ENCODE results near the gene TMOD4. TPM values are rescaled to one million over a fixed set of nuclear protein-coding genes. Genes with fewer than 3 reads are reported as not detected.

The TMOD4 gene
- total and polyA plus RNA-seq, 10 of the 15 experiments (the other 5 are each of a cell fraction or from before 2014, with no cell fraction given): 0.30 to 1.2 (median 0.50) TPM; not detected in 1

DNA sequence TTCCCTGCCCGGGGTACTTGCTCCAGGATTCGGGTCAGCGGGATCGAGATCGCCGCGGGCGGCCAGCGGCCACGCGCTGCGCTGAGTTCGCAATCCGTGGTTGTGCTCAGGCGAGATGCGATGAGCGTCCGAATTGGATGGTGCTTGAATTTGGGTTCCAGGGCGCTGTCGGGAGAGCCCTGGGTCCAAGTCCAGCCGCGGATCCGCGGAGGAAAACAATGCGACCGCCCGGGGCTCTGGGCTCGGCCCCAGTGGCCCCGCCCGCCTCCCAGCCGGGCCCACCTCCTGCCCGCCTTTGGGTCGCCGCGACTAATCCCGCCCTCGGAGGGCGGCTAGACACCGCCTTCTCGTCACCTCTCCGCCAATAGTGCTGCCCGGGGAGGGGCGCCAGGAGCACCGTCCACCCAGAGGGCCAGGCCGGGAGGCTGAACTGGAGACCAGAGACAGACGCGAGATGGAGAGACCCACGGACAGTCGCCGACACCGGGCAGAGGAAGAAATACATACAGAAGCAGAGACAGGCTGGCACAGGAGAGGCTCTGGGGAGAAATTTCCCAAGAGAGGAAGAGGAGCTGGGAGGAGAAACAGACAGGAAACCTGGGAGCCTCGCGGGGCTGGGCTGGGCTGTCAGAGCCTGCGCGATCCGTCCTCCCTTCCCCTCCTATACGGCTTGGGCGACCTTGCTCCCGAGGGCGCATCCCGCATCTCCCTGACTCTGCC, 29.2 kb downstream of the TMOD4 start, which contains the start of gene SEMA6C:
SEMA6C (minus strand) TSS at position 220 of the 720 bp plus-strand sequence. CDS start 4,010 bp downstream, outside the sequence.
- WGBS (ENCODE audit: insufficient coverage, insufficient replicate concordance, low lambda C conversion rate, missing lambda C conversion rate): 2% methylated on average over 38 of the region's 61 CpGs
- ChIA-PET POLR2A (no interaction called here), SMC1A (ENCODE audit: uncharacterized antibody, unreplicated experiment) (no interaction called here), CTCF (interaction anchor here (0.6 to 1.2 kb wide), 3 partner anchors 9 to 528 kb away, joined by 3 to 5 read pairs (median 3); no protein-coding TSS in a partner anchor), RAD21 (ENCODE audit: unreplicated experiment) (interaction anchor here (1.4 kb wide), 1 partner anchor 10 kb away, joined by 8 read pairs; the partner anchor contains the start of gene TNFAIP8L2)
- H3K27ac ChIP-seq (ENCODE audit: control insufficient read depth, insufficient read depth): no peak within 1 kb of the TSS
- peak; percentile 48 for DNase-seq (ENCODE audit: low read depth, low spot score)
- no peaks in the 10 kb centered on the region for H3K36me3 ChIP-seq (ENCODE audit: control insufficient read depth in 2 of 2, insufficient read depth in 2 of 2, low read length in 1 of 2)
- peak within 1 kb of the TSS; percentile 94 for H2AFZ ChIP-seq (ENCODE audit: control insufficient read depth, low read depth, low read length)
- no peaks in the 10 kb centered on the region; the same call in 1 of the 2 replicates for H3K4me1 ChIP-seq (ENCODE audit: control insufficient read depth, insufficient read depth, low read length)
- intact Hi-C loops (cut with micrococcal nuclease; ENCODE audit: unreplicated experiment): no loop called here
- BruUV-seq (replicated peaks): no TSS peak
- FAIRE-seq: peak; percentile 7
- peak within 1 kb of the TSS; percentile 99 for H3K4me2 ChIP-seq (ENCODE audit: control insufficient read depth, insufficient read depth)
- H3K4me3 ChIP-seq: peak within 1 kb of the TSS; percentile 83
- no peaks in the 10 kb centered on the region for H3K9me3 ChIP-seq (replicated peaks; ENCODE audit: control insufficient read depth, insufficient read depth, low read length)
- peak within 1 kb of the TSS; percentile 54; the same call in 1 of the 2 replicates for H3K9ac ChIP-seq (ENCODE audit: control insufficient read depth, insufficient read depth, low read length)
- ATAC-seq: peak; percentile 100
- H3K27me3 ChIP-seq (replicated peaks in 1 of 2; ENCODE audit: control insufficient read depth in 2 of 2, insufficient read depth in 2 of 2, low read length in 1 of 2): peaks cover 0 to 8% of the 10 kb centered on the region in 2 experiments
- H4K20me1 ChIP-seq (ENCODE audit: control insufficient read depth, insufficient read depth): no peaks in the 10 kb centered on the region; the same call in 1 of the 2 replicates
- in situ Hi-C loops (cut with MboI): no loop called here
- H3K79me2 ChIP-seq (ENCODE audit: control insufficient read depth, insufficient read depth, low read length): no peaks in the 10 kb centered on the region
- TF ChIP-seq IKZF1 (conservative IDR thresholded peaks at IDR 0.05) (peak; percentile 37; the same call in 1 of the 2 replicates), HDGF (IDR thresholded peaks at IDR 0.05) (peak; percentile 80), SP1 (IDR thresholded peaks at IDR 0.05; ENCODE audit: low read depth, low read length) (peak; percentile 82), CHD2 (IDR thresholded peaks at IDR 0.05; ENCODE audit: borderline replicate concordance, low read depth, low read length) (0 out of 2 replicates have a peak, but pooled peaks have one; percentile 35), MEF2A (IDR thresholded peaks at IDR 0.05; ENCODE audit: insufficient read depth, low read depth, low read length) (no peak), POLR2A (IDR thresholded peaks at IDR 0.05; ENCODE audit: low read depth, low read length) (0 out of 2 replicates have a peak, but pooled peaks have one; percentile 19), ATF7 (IDR thresholded peaks at IDR 0.05; ENCODE audit: low read depth) (no peak), PML (IDR thresholded peaks at IDR 0.05; ENCODE audit: low read length) (no peak), CHD4 (IDR thresholded peaks at IDR 0.05) (no peak), NFYB (IDR thresholded peaks at IDR 0.05; ENCODE audit: insufficient read depth, low read depth, low read length) (peak; percentile 81), GATAD2B (conservative IDR thresholded peaks at IDR 0.05; ENCODE audit: low read depth) (0 out of 2 replicates have a peak, but pooled peaks have one; percentile 14), SUZ12 (IDR thresholded peaks at IDR 0.05; ENCODE audit: unreplicated experiment) (no peak)
- TF ChIP-seq, protein P1, sequence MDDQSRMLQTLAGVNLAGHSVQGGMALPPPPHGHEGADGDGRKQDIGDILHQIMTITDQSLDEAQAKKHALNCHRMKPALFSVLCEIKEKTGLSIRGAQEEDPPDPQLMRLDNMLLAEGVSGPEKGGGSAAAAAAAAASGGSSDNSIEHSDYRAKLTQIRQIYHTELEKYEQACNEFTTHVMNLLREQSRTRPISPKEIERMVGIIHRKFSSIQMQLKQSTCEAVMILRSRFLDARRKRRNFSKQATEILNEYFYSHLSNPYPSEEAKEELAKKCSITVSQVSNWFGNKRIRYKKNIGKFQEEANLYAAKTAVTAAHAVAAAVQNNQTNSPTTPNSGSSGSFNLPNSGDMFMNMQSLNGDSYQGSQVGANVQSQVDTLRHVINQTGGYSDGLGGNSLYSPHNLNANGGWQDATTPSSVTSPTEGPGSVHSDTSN (IDR thresholded peaks at IDR 0.05; ENCODE audit: insufficient replicate concordance, low read depth, low read length): peak; percentile 2
- TF ChIP-seq, protein P2, sequence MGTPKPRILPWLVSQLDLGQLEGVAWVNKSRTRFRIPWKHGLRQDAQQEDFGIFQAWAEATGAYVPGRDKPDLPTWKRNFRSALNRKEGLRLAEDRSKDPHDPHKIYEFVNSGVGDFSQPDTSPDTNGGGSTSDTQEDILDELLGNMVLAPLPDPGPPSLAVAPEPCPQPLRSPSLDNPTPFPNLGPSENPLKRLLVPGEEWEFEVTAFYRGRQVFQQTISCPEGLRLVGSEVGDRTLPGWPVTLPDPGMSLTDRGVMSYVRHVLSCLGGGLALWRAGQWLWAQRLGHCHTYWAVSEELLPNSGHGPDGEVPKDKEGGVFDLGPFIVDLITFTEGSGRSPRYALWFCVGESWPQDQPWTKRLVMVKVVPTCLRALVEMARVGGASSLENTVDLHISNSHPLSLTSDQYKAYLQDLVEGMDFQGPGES (IDR thresholded peaks at IDR 0.05): peak; percentile 23; the same call in 1 of the 2 replicates
- TF ChIP-seq, protein P3, sequence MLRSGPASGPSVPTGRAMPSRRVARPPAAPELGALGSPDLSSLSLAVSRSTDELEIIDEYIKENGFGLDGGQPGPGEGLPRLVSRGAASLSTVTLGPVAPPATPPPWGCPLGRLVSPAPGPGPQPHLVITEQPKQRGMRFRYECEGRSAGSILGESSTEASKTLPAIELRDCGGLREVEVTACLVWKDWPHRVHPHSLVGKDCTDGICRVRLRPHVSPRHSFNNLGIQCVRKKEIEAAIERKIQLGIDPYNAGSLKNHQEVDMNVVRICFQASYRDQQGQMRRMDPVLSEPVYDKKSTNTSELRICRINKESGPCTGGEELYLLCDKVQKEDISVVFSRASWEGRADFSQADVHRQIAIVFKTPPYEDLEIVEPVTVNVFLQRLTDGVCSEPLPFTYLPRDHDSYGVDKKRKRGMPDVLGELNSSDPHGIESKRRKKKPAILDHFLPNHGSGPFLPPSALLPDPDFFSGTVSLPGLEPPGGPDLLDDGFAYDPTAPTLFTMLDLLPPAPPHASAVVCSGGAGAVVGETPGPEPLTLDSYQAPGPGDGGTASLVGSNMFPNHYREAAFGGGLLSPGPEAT (IDR thresholded peaks at IDR 0.05; ENCODE audit: low read depth): 0 out of 2 replicates have a peak, but pooled peaks have one; percentile 19
- TF ChIP-seq, protein P4, sequence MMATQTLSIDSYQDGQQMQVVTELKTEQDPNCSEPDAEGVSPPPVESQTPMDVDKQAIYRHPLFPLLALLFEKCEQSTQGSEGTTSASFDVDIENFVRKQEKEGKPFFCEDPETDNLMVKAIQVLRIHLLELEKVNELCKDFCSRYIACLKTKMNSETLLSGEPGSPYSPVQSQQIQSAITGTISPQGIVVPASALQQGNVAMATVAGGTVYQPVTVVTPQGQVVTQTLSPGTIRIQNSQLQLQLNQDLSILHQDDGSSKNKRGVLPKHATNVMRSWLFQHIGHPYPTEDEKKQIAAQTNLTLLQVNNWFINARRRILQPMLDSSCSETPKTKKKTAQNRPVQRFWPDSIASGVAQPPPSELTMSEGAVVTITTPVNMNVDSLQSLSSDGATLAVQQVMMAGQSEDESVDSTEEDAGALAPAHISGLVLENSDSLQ (IDR thresholded peaks at IDR 0.05): peak; percentile 47; the same call in 1 of the 2 replicates

Measured in GM12878 (cell line).